Nucleus accumbens (tissue), 56 donors: ENCODE measurements around the gene PACSIN2.

Experiments used
- DNase-seq, 56 donors: peaks; one replicate each; lab custom pipeline; 2025; lab: John Stamatoyannopoulos, UW

The PACSIN2 gene

GRCh38 chr22:42873356-42873755 lies 141.6 kb downstream of the PACSIN2 start:
- DNase-seq = no peak

- no peak for DNase-seq
These were observed 142.1 kb downstream of the PACSIN2 start for GRCh38 chr22:42872821-42873220.

GRCh38 chr22:42871146-42872050 lies 143.6 kb downstream of the PACSIN2 start:
- no peak for DNase-seq

- peak in 6 of 56 donors; percentile 7 to 46 (median 26) for DNase-seq
These were observed 145.0 kb downstream of the PACSIN2 start for GRCh38 chr22:42869888-42870480.

GRCh38 chr22:42869463-42869862 lies 145.5 kb downstream of the PACSIN2 start:
- no peak for DNase-seq

GRCh38 chr22:42868751-42869251 lies 146.1 kb downstream of the PACSIN2 start:
- peak in 27 of 56 donors; percentile 6 to 59 (median 22) for DNase-seq

GRCh38 chr22:42866100-42866499 lies 148.8 kb downstream of the PACSIN2 start:
- no peak for DNase-seq

GRCh38 chr22:42865536-42865935 lies 149.4 kb downstream of the PACSIN2 start:
- DNase-seq = no peak

GRCh38 chr22:42863349-42863961 lies 151.5 kb downstream of the PACSIN2 start:
- DNase-seq = no peak

- DNase-seq = no peak
These were observed 152.8 kb downstream of the PACSIN2 start for GRCh38 chr22:42862045-42862734.

- peak in 2 of 56 donors; percentile 13 to 18 for DNase-seq
These were observed 154.0 kb downstream of the PACSIN2 start for GRCh38 chr22:42860968-42861367.

GRCh38 chr22:42857845-42858481 lies 157.0 kb downstream of the PACSIN2 start:
- no peak for DNase-seq

- peak; percentile 37 to 95 (median 88) for DNase-seq
These were observed 157.9 kb downstream of the PACSIN2 start, which contains the start of gene ARFGAP3 for GRCh38 chr22:42856865-42857704. TSS of gene ARFGAP3 (minus strand) at chr22:42857273. CDS start at chr22:42857182, 91 bp downstream.

GRCh38 chr22:42856179-42856864 lies 158.6 kb downstream of the PACSIN2 start:
- DNase-seq = peak in 23 of 56 donors; percentile 17 to 75 (median 38)

- no peak for DNase-seq
These were observed 159.2 kb downstream of the PACSIN2 start for GRCh38 chr22:42855721-42856120.

- no peak for DNase-seq
These were observed 159.7 kb downstream of the PACSIN2 start for GRCh38 chr22:42855211-42855610.

- DNase-seq = no peak
These were observed 165.9 kb downstream of the PACSIN2 start for GRCh38 chr22:42848941-42849550.

- no peak for DNase-seq
These were observed 167.8 kb downstream of the PACSIN2 start for GRCh38 chr22:42847110-42847509.
